ENCODE measurements around the gene CD6. TPM values are rescaled to one million over a fixed set of nuclear protein-coding genes. Genes with fewer than 3 reads are reported as not detected.

Gene CD6
- total and polyA plus RNA-seq, 11 donors = 0.08 to 6.1 (median 0.34) TPM; not detected in 1

DNA sequence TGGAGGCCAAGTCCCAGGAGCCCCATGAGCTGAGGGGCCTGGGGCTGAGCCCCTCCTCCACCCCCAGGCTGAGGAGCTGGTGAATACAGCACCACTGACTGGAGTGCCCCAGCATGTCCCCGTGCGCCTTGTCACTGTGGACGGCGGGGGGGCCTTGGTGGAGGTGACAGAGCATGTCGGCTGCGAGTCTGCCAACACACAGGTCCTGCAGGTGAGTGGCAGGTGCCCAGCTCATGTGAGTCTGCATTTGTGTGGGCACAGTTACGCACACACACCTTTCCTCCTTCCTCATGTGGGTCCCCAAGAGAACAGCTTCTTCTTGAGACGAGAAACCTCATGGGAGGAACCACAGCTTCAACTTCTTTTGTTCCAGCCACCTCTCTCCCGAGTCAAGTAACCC is 39.6 kb upstream of the CD6 start:
- DNase-seq = no peak

DNA sequence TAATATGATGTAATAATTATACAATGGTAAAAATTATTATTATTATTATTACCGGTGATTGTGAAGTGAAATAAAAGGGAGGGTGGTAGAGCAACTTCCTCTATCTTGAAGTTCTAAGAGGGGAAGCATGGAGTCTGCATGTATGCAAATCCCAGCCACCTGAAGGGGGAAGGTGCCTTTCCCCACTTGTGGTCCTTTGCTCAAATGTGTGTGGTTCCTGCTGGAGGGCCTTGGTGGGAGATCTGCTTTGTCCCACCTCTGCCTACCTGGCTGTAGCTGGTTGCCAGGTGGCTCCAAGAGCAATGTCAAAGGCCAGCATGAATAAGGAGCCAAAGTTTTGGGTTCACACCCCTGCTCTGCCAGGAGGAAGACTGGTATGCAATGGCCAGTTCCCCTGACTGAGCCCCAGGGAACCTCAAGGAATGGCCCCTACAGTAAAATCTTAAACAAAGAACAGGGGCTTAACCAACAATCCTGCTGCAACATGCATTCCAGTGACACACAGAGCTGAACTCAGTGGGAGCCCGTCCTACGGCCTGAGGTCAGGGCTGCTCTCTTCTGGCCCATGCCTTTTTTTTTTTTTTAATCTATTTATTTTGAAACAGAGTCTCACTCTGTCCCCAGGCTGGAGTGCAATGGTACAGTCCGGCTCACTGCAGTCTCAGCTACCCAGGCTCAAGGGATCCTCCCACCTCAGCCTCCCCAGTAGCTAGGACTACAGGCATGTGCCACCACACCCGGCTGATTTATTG is 38.7 kb upstream of the CD6 start:
- TF ChIP-seq CTCF (IDR thresholded peaks at IDR 0.05) = no peak
- no peak for TF ChIP-seq POLR2A (IDR thresholded peaks at IDR 0.05)
- no peaks in the 10 kb centered on the region for H3K9me3 ChIP-seq
- no peak for DNase-seq
- H3K27me3 ChIP-seq = no peaks in the 10 kb centered on the region
- no peak for ATAC-seq
- H3K36me3 ChIP-seq = peaks cover 0 to 9% (median 0%) of the 10 kb centered on the region in 9 donors
- no peak overlapping the region for H3K27ac ChIP-seq
- intact Hi-C loops (cut with DNase I) = no loop called here
- 86 to 90% (median 89%) methylated on average over 5 of the region's 5 CpGs for WGBS, 4 donors
- H3K4me3 ChIP-seq = no peak overlapping the region
- H3K4me1 ChIP-seq = peaks cover 0 to 18% (median 10%) of the 10 kb centered on the region in 12 donors

More for the DNA sequence above, 39.6 kb upstream of the CD6 start:
- H3K27ac ChIP-seq = no peak overlapping the region
- peaks cover 0 to 4% (median 0%) of the 10 kb centered on the region in 9 donors for H3K36me3 ChIP-seq
- intact Hi-C loops (cut with DNase I) = no loop called here
- H3K9me3 ChIP-seq = no peaks in the 10 kb centered on the region
- 86 to 92% (median 89%) methylated on average over 5 to 9 of the region's 9 CpGs for WGBS, 4 donors
- peaks cover 0 to under 1% (median 0%) of the 10 kb centered on the region in 9 donors for H3K27me3 ChIP-seq
- no peak for ATAC-seq
- peaks cover 0 to 12% (median 7%) of the 10 kb centered on the region in 12 donors for H3K4me1 ChIP-seq
- no peak overlapping the region for H3K4me3 ChIP-seq
- TF ChIP-seq POLR2A (IDR thresholded peaks at IDR 0.05) (no peak), CTCF (IDR thresholded peaks at IDR 0.05) (no peak)

- Histone ChIP-seq H3K4me3 (no peak overlapping the region), H3K27ac (no peak overlapping the region), H3K4me1 (peaks cover 0 to 21% (median 11%) of the 10 kb centered on the region in 12 donors), H3K36me3 (peaks cover 0 to 17% (median 0%) of the 10 kb centered on the region in 9 donors), H3K27me3 (no peaks in the 10 kb centered on the region), H3K9me3 (no peaks in the 10 kb centered on the region)
- TF ChIP-seq CTCF (IDR thresholded peaks at IDR 0.05) = no peak
- TF ChIP-seq POLR2A (IDR thresholded peaks at IDR 0.05) = no peak
- intact Hi-C loops (cut with DNase I) = no loop called here
- WGBS, 4 donors = 92 to 96% (median 95%) methylated on average over 21 to 37 of the region's 37 CpGs
- ATAC-seq (no peak), DNase-seq (no peak)
Observed at GRCh38 chr11:60933416-60934123, 37.9 kb upstream of the CD6 start.

- DNase-seq = no peak
- Histone ChIP-seq H3K36me3 (peaks cover 0 to 24% (median 7%) of the 10 kb centered on the region in 9 donors), H3K4me3 (no peak overlapping the region), H3K4me1 (peaks cover 0 to 21% (median 11%) of the 10 kb centered on the region in 12 donors), H3K9me3 (no peaks in the 10 kb centered on the region), H3K27me3 (no peaks in the 10 kb centered on the region), H3K27ac (no peak overlapping the region)
- TF ChIP-seq POLR2A (IDR thresholded peaks at IDR 0.05) = no peak
- no peak for TF ChIP-seq CTCF (IDR thresholded peaks at IDR 0.05)
- no peak for ATAC-seq
- 94 to 95% (median 94%) methylated on average over 41 to 57 of the region's 57 CpGs for WGBS, 4 donors
- intact Hi-C loops (cut with DNase I) = no loop called here
Observed at GRCh38 chr11:60934124-60934789, 37.2 kb upstream of the CD6 start.

All from heart left ventricle (tissue), 16 donors.